HCT116 (cell line): ENCODE data around the gene TNFRSF17. TPM values are rescaled to one million over a fixed set of nuclear protein-coding genes. Genes with fewer than 3 reads are reported as not detected.

Experiments
- ATAC-seq: fragments of 200-7000 bp; cut with Tn5 transposase; 2 replicates; pipeline ENCODE4 v1.9.1; 2020; ENCODE audit warnings: mild to moderate bottlenecking, moderate library complexity
- BruUV-seq: library from RNA; stranded (reverse); fragments of 400-500 nt; replicated peaks from 2 replicates; lab custom pipeline; 2021; lab: Mats Ljungman, UMichigan
- CTCF ChIA-PET: fragments of 300-600 bp; sonication (Branson Sonifier 250); formaldehyde crosslinking; loops from one replicate; lab custom pipeline; 2021; ENCODE audit warnings: antibody characterized with exemption; lab: Charles Lee
- POLR2A ChIA-PET: fragments of 300-600, 350-600 bp; sonication (Branson Sonifier 250); formaldehyde crosslinking; loops from one replicate; lab custom pipeline; 2021; ENCODE audit warnings: antibody characterized with exemption; lab: Charles Lee
- RAD21 ChIA-PET, 2 experiments: fragments of 300-600 bp; sonication (Branson Sonifier 250); formaldehyde crosslinking; loops; one replicate each; lab custom pipeline; 2023; ENCODE audit warnings: low total read pairs in 2 of 2; ENCODE audit not compliant: uncharacterized antibody in 2 of 2, unreplicated experiment in 2 of 2, low non-redundant PET in 1 of 2; lab: Charles Lee
- DNase-seq: peaks from one replicate; pipeline ENCODE4 v3.0.0-alpha.2; 2010; ENCODE audit warnings: low read depth, low spot score
- H2AFZ ChIP-seq: fragments of 200-600 bp; shearing (Covaris generic), sonication (generic); 2 replicates; pipeline ENCODE4 v1.6.1; 2017; ENCODE audit warnings: low read depth, mixed run types, mixed read lengths, antibody characterized with exemption, low read length; ENCODE audit not compliant: poor library complexity, severe bottlenecking
- H3K27ac ChIP-seq: 2 replicates; pipeline ENCODE4 v1.5.1; 2012; ENCODE audit warnings: low read depth, low read length
- H3K27me3 ChIP-seq: fragments of 200-600 bp; sonication (generic); 2 replicates; pipeline ENCODE4 v1.6.1; 2016; ENCODE audit warnings: mixed run types, low read length, mixed read lengths; ENCODE audit not compliant: insufficient read depth
- H3K36me3 ChIP-seq, 2 experiments: fragments of 200-500 bp in 1 of 2; fragments of 200-600 bp in 1 of 2; sonication (Bioruptor generic) in 1 of 2; sonication (generic) in 1 of 2; 2 replicates each; pipeline versions ENCODE4 v1.5.1 to v1.6.1; 2014 to 2016; ENCODE audit warnings: low read length in 2 of 2, inconsistent platforms in 1 of 2, mixed read lengths in 1 of 2, mixed run types in 1 of 2; ENCODE audit not compliant: insufficient read depth in 2 of 2, control insufficient read depth in 1 of 2
- H3K4me1 ChIP-seq, 2 experiments: fragments of 200-600 bp in 1 of 2; sonication (generic) in 1 of 2; 2 replicates each; pipeline versions ENCODE4 v1.5.1 to v1.6.1; 2012 to 2017; ENCODE audit warnings: low read length in 2 of 2, inconsistent platforms in 1 of 2, mild to moderate bottlenecking in 1 of 2, mixed read lengths in 1 of 2, mixed run types in 1 of 2, moderate library complexity in 1 of 2; ENCODE audit not compliant: insufficient read depth in 2 of 2, control insufficient read depth in 1 of 2
- H3K4me2 ChIP-seq: fragments of 200-600 bp; sonication (generic); 2 replicates; pipeline ENCODE4 v1.6.1; 2017; ENCODE audit warnings: mixed run types, low read length, mixed read lengths
- H3K4me3 ChIP-seq, 2 experiments: fragments of 200-600 bp in 1 of 2; sonication (generic) in 1 of 2; replicated peaks in 1 of 2; 2 replicates each; pipeline ENCODE4 v1.5.1; 2011 to 2016; ENCODE audit warnings: low read length in 2 of 2, control low read depth in 1 of 2, low read depth in 1 of 2, mild to moderate bottlenecking in 1 of 2, mixed read lengths in 1 of 2, mixed run types in 1 of 2
- H3K79me2 ChIP-seq: fragments of 200-600 bp; sonication (generic); 2 replicates; pipeline ENCODE4 v1.6.1; 2017; ENCODE audit warnings: mild to moderate bottlenecking, mixed run types, low read length, moderate library complexity, mixed read lengths; ENCODE audit not compliant: insufficient read depth
- H3K9ac ChIP-seq: fragments of 200-600 bp; sonication (generic); 2 replicates; pipeline ENCODE4 v1.6.1; 2016; ENCODE audit warnings: low read length, mixed read lengths
- H3K9me2 ChIP-seq: fragments of 200-600 bp; sonication (generic), shearing (Covaris generic); 2 replicates; pipeline ENCODE4 v1.6.1; 2017; ENCODE audit warnings: mixed run types, mild to moderate bottlenecking, moderate library complexity; ENCODE audit not compliant: insufficient read depth
- H3K9me3 ChIP-seq, 2 experiments: fragments of 200-500 bp in 1 of 2; fragments of 200-600 bp in 1 of 2; sonication (Bioruptor generic) in 1 of 2; sonication (generic) in 1 of 2; 2 replicates each; pipeline ENCODE4 v1.6.1; 2014 to 2017; ENCODE audit warnings: low read length in 2 of 2, mixed read lengths in 2 of 2, inconsistent platforms in 1 of 2, low read depth in 1 of 2, mild to moderate bottlenecking in 1 of 2, mixed run types in 1 of 2, moderate library complexity in 1 of 2; ENCODE audit not compliant: control insufficient read depth in 1 of 2, insufficient read depth in 1 of 2
- H4K20me1 ChIP-seq: fragments of 200-600 bp; sonication (generic), shearing (Covaris generic); 2 replicates; pipeline ENCODE4 v1.6.1; 2017; ENCODE audit warnings: mixed run types, mild to moderate bottlenecking, moderate library complexity; ENCODE audit not compliant: insufficient read depth
- CEBPB ChIP-seq: IDR thresholded peaks from 2 replicates; pipeline ENCODE4 v1.6.1; 2012; ENCODE audit warnings: low read depth
- CTCF ChIP-seq, 3 experiments: fragments of 200-600 bp in 1 of 3; sonication (generic) in 1 of 3; IDR thresholded peaks in 2 of 3; conservative IDR thresholded peaks in 1 of 3; 2 replicates each; pipeline ENCODE4 v1.5.1; 2012 to 2017; ENCODE audit warnings: low read depth in 2 of 3, low read length in 2 of 3, antibody characterized with exemption in 1 of 3, borderline replicate concordance in 1 of 3, control low read depth in 1 of 3, mild to moderate bottlenecking in 1 of 3, mixed read lengths in 1 of 3, mixed run types in 1 of 3, moderate library complexity in 1 of 3; ENCODE audit not compliant: insufficient read depth in 1 of 3
- ELF1 ChIP-seq: IDR thresholded peaks from 2 replicates; pipeline ENCODE4 v1.6.1; 2012; ENCODE audit warnings: low read depth, borderline replicate concordance
- EZH2 ChIP-seq: fragments of 200-600 bp; sonication (generic); IDR thresholded peaks from 2 replicates; pipeline ENCODE4 v1.6.1; 2017; ENCODE audit warnings: antibody characterized with exemption, mixed run types
- EZH2phosphoT487 ChIP-seq: fragments of 200-600 bp; IDR thresholded peaks from 2 replicates; pipeline ENCODE4 v1.6.1; 2018; ENCODE audit warnings: antibody characterized with exemption, borderline replicate concordance
- JUND ChIP-seq: IDR thresholded peaks from 2 replicates; pipeline ENCODE4 v1.6.1; 2012
- MAX ChIP-seq: IDR thresholded peaks from 2 replicates; pipeline ENCODE4 v1.6.1; 2012
- POLR2A ChIP-seq: IDR thresholded peaks from 2 replicates; pipeline ENCODE4 v1.7.0; 2011; ENCODE audit warnings: borderline replicate concordance; ENCODE audit not compliant: insufficient read depth, insufficient read length; ENCODE audit errors: extremely low read depth
- POLR2AphosphoS5 ChIP-seq: IDR thresholded peaks from 2 replicates; pipeline ENCODE4 v1.6.1; 2011; ENCODE audit warnings: mild to moderate bottlenecking, low read depth, low read length, moderate library complexity
- RAD21 ChIP-seq: IDR thresholded peaks from 2 replicates; pipeline ENCODE4 v1.6.1; 2012; ENCODE audit warnings: low read depth, mild to moderate bottlenecking
- REST ChIP-seq: IDR thresholded peaks from 2 replicates; pipeline ENCODE4 v1.6.1; 2012; ENCODE audit warnings: low read depth
- SIN3A ChIP-seq: IDR thresholded peaks from 2 replicates; pipeline ENCODE4 v1.6.1; 2012; ENCODE audit warnings: low read depth
- SP1 ChIP-seq: IDR thresholded peaks from 2 replicates; pipeline ENCODE4 v1.6.1; 2012; ENCODE audit warnings: low read depth
- SRF ChIP-seq: IDR thresholded peaks from 2 replicates; pipeline ENCODE4 v1.6.1; 2012; ENCODE audit warnings: low read depth
- TCF7L2 ChIP-seq: IDR thresholded peaks from 2 replicates; pipeline ENCODE4 v1.7.0; 2011; ENCODE audit warnings: borderline replicate concordance, inconsistent platforms; ENCODE audit not compliant: insufficient read depth, insufficient read length; ENCODE audit errors: extremely low read depth
- ZFX ChIP-seq: fragments of 450-650 bp; IDR thresholded peaks from 2 replicates; pipeline ENCODE4 v1.6.1; 2017
- ZNF274 ChIP-seq: fragments of 200-500 bp; sonication (Bioruptor generic); IDR thresholded peaks from 2 replicates; pipeline ENCODE4 v1.6.1; 2014; ENCODE audit warnings: mild to moderate bottlenecking, low read depth, low read length, inconsistent platforms
- intact Hi-C: fragments of 100-400 bp; cut with micrococcal nuclease; formaldehyde crosslinking; loops from 2 replicates; pipeline ENCODE4 v1.10.0; 2022
- total RNA-seq: library from RNA; stranded (reverse); gene quantifications from one replicate; pipeline ENCODE4 v1.2.1, GENCODE V29; 2021; ENCODE audit not compliant: unreplicated experiment

The TNFRSF17 gene
- total RNA-seq, 1 experiment from 2014 or later, result not detected

GRCh38 chr16:12010388-12011251 is 45.6 kb downstream of the TNFRSF17 start:
- no peaks in the 10 kb centered on the region for H3K36me3 ChIP-seq
- POLR2A ChIA-PET, result no interaction called here
- no peak overlapping the region for H2AFZ ChIP-seq
- intact Hi-C loops, result no loop called here
- no peaks in the 10 kb centered on the region for H3K9me2 ChIP-seq
- H3K4me3 ChIP-seq, result no peak overlapping the region
- H3K27me3 ChIP-seq, result no peaks in the 10 kb centered on the region
- no peak overlapping the region for H3K4me2 ChIP-seq
- no peaks in the 10 kb centered on the region for H4K20me1 ChIP-seq
- no peaks in the 10 kb centered on the region for H3K79me2 ChIP-seq
- no peak overlapping the region for H3K27ac ChIP-seq
- DNase-seq (no peak), ATAC-seq (no peak)
- CTCF ChIA-PET, result no interaction called here
- TF ChIP-seq REST, result no peak
- TF ChIP-seq POLR2AphosphoS5, result no peak
- TF ChIP-seq ELF1, result no peak
- TF ChIP-seq JUND, result no peak
- no peak for TF ChIP-seq SP1
- TF ChIP-seq CTCF (IDR thresholded peaks at IDR 0.05 in 2 of 3, conservative IDR thresholded peaks at IDR 0.05 in 1 of 3; ENCODE audit: borderline replicate concordance in 1 of 3, insufficient read depth in 1 of 3, low read depth in 2 of 3, low read length in 2 of 3), result no peak
- TF ChIP-seq TCF7L2, result no peak
- no peak for TF ChIP-seq RAD21
- no peak for TF ChIP-seq MAX
- TF ChIP-seq ZFX, result no peak
- no peak for TF ChIP-seq SIN3A
- TF ChIP-seq CEBPB, result no peak
- no peak for TF ChIP-seq EZH2phosphoT487
- no peak for TF ChIP-seq POLR2A
- TF ChIP-seq SRF, result no peak
- no peak for TF ChIP-seq EZH2
- no peak for TF ChIP-seq ZNF274
- no TSS peak for BruUV-seq
- H3K9me3 ChIP-seq, result no peaks in the 10 kb centered on the region
- H3K9ac ChIP-seq, result no peak overlapping the region
- no peaks in the 10 kb centered on the region for H3K4me1 ChIP-seq
- RAD21 ChIA-PET, result no interaction called here
